ENCODE data around the gene CAPN5.

DNA sequence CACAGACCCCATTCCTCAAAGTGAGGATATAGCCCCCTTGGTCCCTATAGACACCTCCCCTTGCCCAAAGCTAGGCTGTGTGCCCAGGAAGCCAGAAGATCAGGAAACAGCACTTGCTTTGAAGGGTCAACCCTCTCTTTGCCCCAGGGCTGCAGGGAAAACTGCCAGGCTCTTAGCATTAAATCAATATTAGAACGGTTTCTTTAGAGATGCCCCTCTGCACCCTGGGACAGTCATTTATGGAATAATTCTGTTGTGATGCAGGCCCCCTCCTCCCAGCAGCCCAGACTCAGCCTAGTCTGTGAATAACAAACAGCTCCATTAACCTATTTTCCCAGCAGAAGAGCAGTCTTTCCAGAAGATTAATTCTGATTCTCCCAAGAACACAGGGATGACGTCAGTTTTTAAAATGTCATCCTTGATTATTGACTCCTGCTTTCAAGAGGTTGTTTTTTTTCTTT, 11.6 kb upstream of the CAPN5 start:
- TF ChIP-seq, protein P1, sequence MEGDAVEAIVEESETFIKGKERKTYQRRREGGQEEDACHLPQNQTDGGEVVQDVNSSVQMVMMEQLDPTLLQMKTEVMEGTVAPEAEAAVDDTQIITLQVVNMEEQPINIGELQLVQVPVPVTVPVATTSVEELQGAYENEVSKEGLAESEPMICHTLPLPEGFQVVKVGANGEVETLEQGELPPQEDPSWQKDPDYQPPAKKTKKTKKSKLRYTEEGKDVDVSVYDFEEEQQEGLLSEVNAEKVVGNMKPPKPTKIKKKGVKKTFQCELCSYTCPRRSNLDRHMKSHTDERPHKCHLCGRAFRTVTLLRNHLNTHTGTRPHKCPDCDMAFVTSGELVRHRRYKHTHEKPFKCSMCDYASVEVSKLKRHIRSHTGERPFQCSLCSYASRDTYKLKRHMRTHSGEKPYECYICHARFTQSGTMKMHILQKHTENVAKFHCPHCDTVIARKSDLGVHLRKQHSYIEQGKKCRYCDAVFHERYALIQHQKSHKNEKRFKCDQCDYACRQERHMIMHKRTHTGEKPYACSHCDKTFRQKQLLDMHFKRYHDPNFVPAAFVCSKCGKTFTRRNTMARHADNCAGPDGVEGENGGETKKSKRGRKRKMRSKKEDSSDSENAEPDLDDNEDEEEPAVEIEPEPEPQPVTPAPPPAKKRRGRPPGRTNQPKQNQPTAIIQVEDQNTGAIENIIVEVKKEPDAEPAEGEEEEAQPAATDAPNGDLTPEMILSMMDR (IDR thresholded peaks at IDR 0.05; ENCODE audit: insufficient read depth, low read length) = no peak
- TF ChIP-seq, protein P2, sequence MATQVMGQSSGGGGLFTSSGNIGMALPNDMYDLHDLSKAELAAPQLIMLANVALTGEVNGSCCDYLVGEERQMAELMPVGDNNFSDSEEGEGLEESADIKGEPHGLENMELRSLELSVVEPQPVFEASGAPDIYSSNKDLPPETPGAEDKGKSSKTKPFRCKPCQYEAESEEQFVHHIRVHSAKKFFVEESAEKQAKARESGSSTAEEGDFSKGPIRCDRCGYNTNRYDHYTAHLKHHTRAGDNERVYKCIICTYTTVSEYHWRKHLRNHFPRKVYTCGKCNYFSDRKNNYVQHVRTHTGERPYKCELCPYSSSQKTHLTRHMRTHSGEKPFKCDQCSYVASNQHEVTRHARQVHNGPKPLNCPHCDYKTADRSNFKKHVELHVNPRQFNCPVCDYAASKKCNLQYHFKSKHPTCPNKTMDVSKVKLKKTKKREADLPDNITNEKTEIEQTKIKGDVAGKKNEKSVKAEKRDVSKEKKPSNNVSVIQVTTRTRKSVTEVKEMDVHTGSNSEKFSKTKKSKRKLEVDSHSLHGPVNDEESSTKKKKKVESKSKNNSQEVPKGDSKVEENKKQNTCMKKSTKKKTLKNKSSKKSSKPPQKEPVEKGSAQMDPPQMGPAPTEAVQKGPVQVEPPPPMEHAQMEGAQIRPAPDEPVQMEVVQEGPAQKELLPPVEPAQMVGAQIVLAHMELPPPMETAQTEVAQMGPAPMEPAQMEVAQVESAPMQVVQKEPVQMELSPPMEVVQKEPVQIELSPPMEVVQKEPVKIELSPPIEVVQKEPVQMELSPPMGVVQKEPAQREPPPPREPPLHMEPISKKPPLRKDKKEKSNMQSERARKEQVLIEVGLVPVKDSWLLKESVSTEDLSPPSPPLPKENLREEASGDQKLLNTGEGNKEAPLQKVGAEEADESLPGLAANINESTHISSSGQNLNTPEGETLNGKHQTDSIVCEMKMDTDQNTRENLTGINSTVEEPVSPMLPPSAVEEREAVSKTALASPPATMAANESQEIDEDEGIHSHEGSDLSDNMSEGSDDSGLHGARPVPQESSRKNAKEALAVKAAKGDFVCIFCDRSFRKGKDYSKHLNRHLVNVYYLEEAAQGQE (IDR thresholded peaks at IDR 0.05; ENCODE audit: insufficient replicate concordance, low read depth) = no peak
- no peak for TF ChIP-seq POLR2AphosphoS5 (IDR thresholded peaks at IDR 0.05; ENCODE audit: low read depth)

Data from HL-60 (cell line).